H1 (cell line): ENCODE data around the gene ABTB1. TPM values are rescaled to one million over a fixed set of nuclear protein-coding genes. Genes with fewer than 3 reads are reported as not detected.

Experiments used
- CTCF ChIA-PET: fragments of 300-600 bp; sonication (Branson Sonifier 250); formaldehyde crosslinking; loops from one replicate; lab custom pipeline; 2021; ENCODE audit not compliant: partially characterized antibody; lab: Charles Lee
- POLR2A ChIA-PET: fragments of 300-600 bp; sonication (Branson Sonifier 250); formaldehyde crosslinking; loops from one replicate; lab custom pipeline; 2021; ENCODE audit warnings: inconsistent platforms; ENCODE audit not compliant: partially characterized antibody; lab: Charles Lee
- DNase-seq, 2 experiments: peaks; one replicate each; pipeline versions ENCODE4 v3.0.0 to v3.0.0-alpha.2; 2010 to 2022; ENCODE audit warnings: low spot score in 2 of 2, low read depth in 1 of 2, mixed read lengths in 1 of 2
- FAIRE-seq: peaks from 2 replicates; lab custom pipeline; 2011; peaks lifted over from hg19 to GRCh38; lab: Jason Lieb, UNC
- H2AFZ ChIP-seq: 2 replicates; pipeline ENCODE4 v1.8.1; 2012; ENCODE audit warnings: low read length, inconsistent platforms
- H2AK5ac ChIP-seq: 2 replicates; pipeline ENCODE4 v1.6.1; 2013; ENCODE audit warnings: low read depth, low read length
- H2BK120ac ChIP-seq: replicated peaks from 2 replicates; pipeline ENCODE3; 2013; ENCODE audit warnings: low read depth, low read length, inconsistent platforms
- H2BK12ac ChIP-seq: 2 replicates; pipeline ENCODE4 v1.6.1; 2013; ENCODE audit warnings: low read depth, low read length
- H2BK15ac ChIP-seq: 2 replicates; pipeline ENCODE4 v1.6.1; 2013; ENCODE audit warnings: low read length
- H2BK20ac ChIP-seq: 2 replicates; pipeline ENCODE4 v1.6.1; 2013; ENCODE audit warnings: low read length
- H2BK5ac ChIP-seq: 2 replicates; pipeline ENCODE4 v1.6.1; 2013; ENCODE audit warnings: low read depth, low read length
- H3K14ac ChIP-seq: 2 replicates; pipeline ENCODE4 v1.6.1; 2013; ENCODE audit warnings: inconsistent platforms; ENCODE audit not compliant: insufficient read length
- H3K18ac ChIP-seq: 2 replicates; pipeline ENCODE4 v1.6.1; 2013; ENCODE audit warnings: low read length; ENCODE audit errors: extremely low read depth
- H3K23ac ChIP-seq: 2 replicates; pipeline ENCODE4 v1.6.1; 2013; ENCODE audit warnings: inconsistent platforms; ENCODE audit not compliant: insufficient read length
- H3K23me2 ChIP-seq: 2 replicates; pipeline ENCODE4 v1.6.1; 2013; ENCODE audit warnings: low read depth, low read length
- H3K27ac ChIP-seq: 2 replicates; pipeline ENCODE4 v1.6.1; 2011; ENCODE audit warnings: low read depth, low read length, inconsistent platforms
- H3K27me3 ChIP-seq, 4 experiments: replicated peaks in 1 of 4; 1 replicate in 1 of 4; 2 replicates in 3 of 4; pipeline versions ENCODE4 v1.6.1 to v1.8.1; 2011 to 2013; ENCODE audit warnings: low read length in 3 of 4, mild to moderate bottlenecking in 3 of 4, inconsistent platforms in 2 of 4, mixed read lengths in 2 of 4, moderate library complexity in 1 of 4; ENCODE audit not compliant: control insufficient read depth in 3 of 4, insufficient read depth in 3 of 4; ENCODE audit errors: extremely low read depth in 1 of 4
- H3K36me3 ChIP-seq, 4 experiments: 2 replicates each; pipeline versions ENCODE4 v1.6.1 to v1.8.1; 2011 to 2013; ENCODE audit warnings: mild to moderate bottlenecking in 4 of 4, low read length in 3 of 4, moderate library complexity in 2 of 4, control low read depth in 1 of 4, inconsistent platforms in 1 of 4; ENCODE audit not compliant: insufficient read depth in 4 of 4, control insufficient read depth in 2 of 4
- H3K4ac ChIP-seq: replicated peaks from 2 replicates; pipeline ENCODE3; 2013; ENCODE audit warnings: low read length, low read depth, mixed read lengths, inconsistent platforms; ENCODE audit not compliant: insufficient read length
- H3K4me1 ChIP-seq, 4 experiments: replicated peaks in 1 of 4; 1 replicate in 1 of 4; 2 replicates in 3 of 4; pipeline versions ENCODE4 v1.6.1 to v1.8.1; 2011 to 2013; ENCODE audit warnings: low read length in 3 of 4, inconsistent platforms in 2 of 4, mixed read lengths in 1 of 4; ENCODE audit not compliant: insufficient read depth in 4 of 4, control insufficient read depth in 3 of 4
- H3K4me2 ChIP-seq, 2 experiments: 2 replicates each; pipeline versions ENCODE4 v1.6.1 to v1.8.1; 2011 to 2013; ENCODE audit warnings: low read depth in 2 of 2, low read length in 2 of 2, control low read depth in 1 of 2, inconsistent platforms in 1 of 2, mild to moderate bottlenecking in 1 of 2; ENCODE audit not compliant: insufficient read depth in 1 of 2
- H3K4me3 ChIP-seq, 4 experiments: fragments of 200-600, 300-600 bp in 1 of 4; sonication (generic), shearing (Covaris generic), sonication (Bioruptor Twin) in 1 of 4; 2 replicates each; pipeline versions ENCODE4 v1.5.1 to v1.8.1; 2011 to 2016; ENCODE audit warnings: low read length in 4 of 4, low read depth in 3 of 4, control low read depth in 2 of 4, inconsistent platforms in 2 of 4, mild to moderate bottlenecking in 2 of 4, mixed read lengths in 1 of 4, moderate library complexity in 1 of 4; ENCODE audit not compliant: insufficient read depth in 2 of 4; ENCODE audit errors: extremely low read depth in 1 of 4
- H3K56ac ChIP-seq: replicated peaks from 2 replicates; pipeline ENCODE3; 2013; ENCODE audit warnings: low read depth, mild to moderate bottlenecking, mixed read lengths, low read length, inconsistent platforms; ENCODE audit not compliant: insufficient read length
- H3K79me1 ChIP-seq: 2 replicates; pipeline ENCODE4 v1.6.1; 2013; ENCODE audit warnings: low read depth, low read length, control low read depth
- H3K79me2 ChIP-seq, 2 experiments: 2 replicates each; pipeline versions ENCODE4 v1.6.1 to v1.8.1; 2012 to 2013; ENCODE audit warnings: low read length in 2 of 2, mild to moderate bottlenecking in 2 of 2, inconsistent platforms in 1 of 2; ENCODE audit not compliant: insufficient read depth in 2 of 2, control insufficient read depth in 1 of 2
- H3K9ac ChIP-seq, 4 experiments: replicated peaks in 1 of 4; 1 replicate in 1 of 4; 2 replicates in 3 of 4; pipeline versions ENCODE4 v1.6.1 to v1.8.1; 2011 to 2013; ENCODE audit warnings: low read depth in 3 of 4, low read length in 3 of 4, control low read depth in 2 of 4, mild to moderate bottlenecking in 2 of 4, moderate library complexity in 2 of 4, inconsistent platforms in 1 of 4; ENCODE audit errors: extremely low read depth in 1 of 4
- H3K9me3 ChIP-seq, 2 experiments: 2 replicates each; pipeline versions ENCODE4 v1.6.1 to v1.8.1; 2012 to 2013; ENCODE audit warnings: mild to moderate bottlenecking in 2 of 2, moderate library complexity in 2 of 2, control low read depth in 1 of 2, inconsistent platforms in 1 of 2, low read depth in 1 of 2, low read length in 1 of 2, mixed read lengths in 1 of 2; ENCODE audit not compliant: insufficient read depth in 2 of 2
- H4K20me1 ChIP-seq, 2 experiments: replicated peaks in 1 of 2; 2 replicates each; pipeline versions ENCODE3 to v1.8.1; 2011 to 2013; ENCODE audit warnings: inconsistent platforms in 2 of 2, low read length in 2 of 2, mild to moderate bottlenecking in 1 of 2; ENCODE audit not compliant: insufficient read depth in 2 of 2, control insufficient read depth in 1 of 2
- H4K5ac ChIP-seq: 2 replicates; pipeline ENCODE4 v1.6.1; 2013; ENCODE audit warnings: low read length, low read depth, mixed read lengths, inconsistent platforms; ENCODE audit not compliant: insufficient read length
- H4K8ac ChIP-seq: 2 replicates; pipeline ENCODE4 v1.8.0; 2013; ENCODE audit warnings: mild to moderate bottlenecking, moderate library complexity, low read length, inconsistent platforms; ENCODE audit not compliant: insufficient read depth; ENCODE audit errors: extremely low read depth
- H4K91ac ChIP-seq: replicated peaks from 2 replicates; pipeline ENCODE3; 2013; ENCODE audit warnings: low read length, mixed read lengths, inconsistent platforms; ENCODE audit not compliant: insufficient read length
- ASH2L ChIP-seq: fragments of 200-600, 300-600 bp; sonication (generic); IDR thresholded peaks from one replicate; pipeline ENCODE4 v1.7.1; 2017; ENCODE audit warnings: low read length
- CHD1 ChIP-seq: IDR thresholded peaks from 2 replicates; pipeline ENCODE4 v1.6.1; 2012; ENCODE audit warnings: low read depth, low read length, improper control_type of control experiment
- CREB1 ChIP-seq: IDR thresholded peaks from 2 replicates; pipeline ENCODE4 v1.6.1; 2012; ENCODE audit warnings: inconsistent platforms
- CTBP2 ChIP-seq: IDR thresholded peaks from 2 replicates; pipeline ENCODE4 v1.7.0; 2011; ENCODE audit warnings: borderline replicate concordance, mild to moderate bottlenecking, moderate library complexity, mixed read lengths, low read length; ENCODE audit not compliant: insufficient read depth, insufficient read length
- FOSL1 ChIP-seq: IDR thresholded peaks from 2 replicates; pipeline ENCODE4 v1.6.1; 2011; ENCODE audit warnings: mild to moderate bottlenecking, low read depth, low read length, moderate library complexity; ENCODE audit not compliant: insufficient read depth
- KDM5A ChIP-seq: fragments of 200-600 bp; IDR thresholded peaks from 2 replicates; pipeline ENCODE4 v1.7.1; 2012; ENCODE audit warnings: mild to moderate bottlenecking, low read length, inconsistent platforms, mixed read lengths
- NRF1 ChIP-seq: IDR thresholded peaks from 2 replicates; pipeline ENCODE4 v1.6.1; 2011; ENCODE audit warnings: mild to moderate bottlenecking, low read depth, low read length, improper control_type of control experiment
- PHF8 ChIP-seq: fragments of 200-600 bp; sonication (generic); conservative IDR thresholded peaks from 2 replicates; pipeline ENCODE4 v1.7.1; 2012; ENCODE audit warnings: low read depth, mild to moderate bottlenecking, inconsistent platforms, low read length, moderate library complexity
- POU5F1 ChIP-seq: IDR thresholded peaks from 2 replicates; pipeline ENCODE4 v1.6.1; 2011; ENCODE audit warnings: low read depth, mild to moderate bottlenecking, low read length, moderate library complexity
- RFX5 ChIP-seq: IDR thresholded peaks from 2 replicates; pipeline ENCODE4 v1.6.1; 2011; ENCODE audit warnings: low read depth, low read length, improper control_type of control experiment, borderline replicate concordance
- RNF2 ChIP-seq: fragments of 200-900, 300-1000 bp; sonication (generic); IDR thresholded peaks from 2 replicates; pipeline ENCODE4 v1.7.1; 2016; ENCODE audit warnings: borderline replicate concordance, low read depth, mild to moderate bottlenecking, antibody characterized with exemption, low read length; ENCODE audit not compliant: poor library complexity, severe bottlenecking; ENCODE audit errors: missing control alignments
- RXRA ChIP-seq: IDR thresholded peaks from 2 replicates; pipeline ENCODE4 v1.6.1; 2011; ENCODE audit warnings: low read depth, mild to moderate bottlenecking, low read length, moderate library complexity; ENCODE audit not compliant: insufficient read depth
- SP1 ChIP-seq: IDR thresholded peaks from 2 replicates; pipeline ENCODE4 v1.6.1; 2011; ENCODE audit warnings: low read depth, low read length
- SP2 ChIP-seq: IDR thresholded peaks from 2 replicates; pipeline ENCODE4 v1.6.1; 2012; ENCODE audit warnings: mild to moderate bottlenecking, low read length, inconsistent platforms
- SP4 ChIP-seq: IDR thresholded peaks from 2 replicates; pipeline ENCODE4 v1.6.1; 2012; ENCODE audit warnings: low read length, inconsistent platforms
- polyA plus RNA-seq, 7 experiments: library from polyadenylated mRNA; depleted of rRNA in 3 of 7; stranded (reverse) in 5 of 7; unstranded in 2 of 7; fragments of >200 nt in 5 of 7; fragments of 200-250 nt in 2 of 7; gene quantifications; 1 replicate in 5 of 7; 2 replicates in 1 of 7; 4 replicates in 1 of 7; pipeline versions ENCODE4 v1.2.1 to v1.2.3, GENCODE V29; 2011 to 2013; ENCODE audit warnings: missing spikeins in 2 of 7, mixed read lengths in 2 of 7
- total RNA-seq: library from RNA; stranded (reverse); fragmentation: NEBNext Ultra II Directional; extraction: Animal tissue kit (Norgen Biotek cat#: 25700); gene quantifications from 2 replicates; pipeline ENCODE4 v1.2.1, GENCODE V29; 2021
- TF ChIP-seq, protein P1 (sequence below): IDR thresholded peaks from 2 replicates; pipeline ENCODE4 v1.6.1; 2012; ENCODE audit warnings: inconsistent platforms

The ABTB1 gene
- total and polyA plus RNA-seq, 2 of the 8 experiments (the other 6 are each of a cell fraction or from before 2014, with no cell fraction given) = 7.1 to 9.4 TPM

DNA sequence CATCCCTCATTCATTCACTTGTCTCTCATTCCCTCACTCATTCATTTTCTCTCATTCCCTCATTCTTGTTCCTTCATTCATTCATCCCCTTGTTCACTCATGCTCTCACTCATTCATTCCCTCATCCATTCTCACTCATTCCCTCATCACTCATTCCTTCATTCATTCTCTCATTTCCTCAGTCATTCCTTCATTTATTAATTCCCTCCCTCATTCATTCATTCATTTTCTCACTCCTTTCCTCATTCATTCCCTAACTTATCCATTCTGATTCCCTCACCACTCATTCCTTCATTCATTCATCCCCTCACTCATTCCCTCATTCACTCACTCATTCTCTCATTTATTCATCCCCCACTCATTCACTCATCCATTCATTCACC lies 13.8 kb downstream of the ABTB1 start:
- Histone ChIP-seq H3K4me1 (peaks cover 0 to 28% (median 10%) of the 10 kb centered on the region in 4 experiments; a peak in 6 of 7 replicates), H4K8ac (no peak overlapping the region), H3K27me3 (no peaks in the 10 kb centered on the region), H3K36me3 (no peaks in the 10 kb centered on the region), H3K9ac (no peak overlapping the region), H3K4ac (no peak overlapping the region), H2BK120ac (no peak overlapping the region), H2BK20ac (no peak overlapping the region), H3K79me1 (no peaks in the 10 kb centered on the region), H2AFZ (no peak overlapping the region), H2AK5ac (no peak overlapping the region), H4K20me1 (no peaks in the 10 kb centered on the region), H2BK5ac (no peak overlapping the region), H3K79me2 (no peaks in the 10 kb centered on the region), H3K14ac (no peak overlapping the region), H2BK15ac (0 out of 2 replicates have a peak overlapping the region, but pooled peaks have one; percentile 40), H2BK12ac (no peak overlapping the region), H3K23ac (no peak overlapping the region), H3K4me3 (no peak overlapping the region), H4K5ac (no peak overlapping the region), H3K56ac (no peak overlapping the region), H3K4me2 (no peak overlapping the region), H3K9me3 (no peaks in the 10 kb centered on the region), H4K91ac (no peak overlapping the region), H3K23me2 (peaks cover 16% of the 10 kb centered on the region; the same call in 1 of the 2 replicates), H3K27ac (no peak overlapping the region), H3K18ac (no peak overlapping the region)
- POLR2A ChIA-PET = no interaction called here
- CTCF ChIA-PET = no interaction called here
- FAIRE-seq (no peak), DNase-seq (no peak)
- no peak for TF ChIP-seq RNF2
- no peak for TF ChIP-seq SP2
- TF ChIP-seq CTBP2 = no peak
- TF ChIP-seq ASH2L = no peak
- TF ChIP-seq RXRA = no peak
- no peak for TF ChIP-seq RFX5
- TF ChIP-seq SP4 = no peak
- TF ChIP-seq KDM5A = no peak
- TF ChIP-seq CREB1 = no peak
- TF ChIP-seq, protein P1, sequence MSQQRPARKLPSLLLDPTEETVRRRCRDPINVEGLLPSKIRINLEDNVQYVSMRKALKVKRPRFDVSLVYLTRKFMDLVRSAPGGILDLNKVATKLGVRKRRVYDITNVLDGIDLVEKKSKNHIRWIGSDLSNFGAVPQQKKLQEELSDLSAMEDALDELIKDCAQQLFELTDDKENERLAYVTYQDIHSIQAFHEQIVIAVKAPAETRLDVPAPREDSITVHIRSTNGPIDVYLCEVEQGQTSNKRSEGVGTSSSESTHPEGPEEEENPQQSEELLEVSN = no peak
- no peak for TF ChIP-seq FOSL1
- TF ChIP-seq SP1 = no peak
- no peak for TF ChIP-seq POU5F1
- TF ChIP-seq NRF1 = no peak
- TF ChIP-seq CHD1 = no peak
- no peak for TF ChIP-seq PHF8
